GM23248 (cell line): ENCODE results near the gene RPL13. TPM values are rescaled to one million over a fixed set of nuclear protein-coding genes. Genes with fewer than 3 reads are reported as not detected.

Experiments used
- DNase-seq: peaks from one replicate; pipeline ENCODE4 v3.0.0-alpha.2; 2015
- H2AFZ ChIP-seq: fragments of 200-600 bp; sonication (generic); 2 replicates; pipeline ENCODE4 v1.6.1; 2016; ENCODE audit warnings: antibody characterized with exemption
- H3F3A ChIP-seq: fragments of 200-600 bp; sonication (generic); 2 replicates; pipeline ENCODE4 v1.6.1; 2016; ENCODE audit warnings: mild to moderate bottlenecking, antibody characterized with exemption, mixed run types; ENCODE audit not compliant: insufficient read depth
- H3K27ac ChIP-seq: fragments of 200-600 bp; sonication (generic); 2 replicates; pipeline ENCODE4 v1.5.1; 2016; ENCODE audit warnings: mild to moderate bottlenecking
- H3K27me3 ChIP-seq: fragments of 200-600 bp; sonication (generic); replicated peaks from 2 replicates; pipeline ENCODE4 v1.6.1; 2016; ENCODE audit warnings: mild to moderate bottlenecking; ENCODE audit not compliant: insufficient read depth
- H3K36me3 ChIP-seq: fragments of 200-600 bp; sonication (generic); 2 replicates; pipeline ENCODE4 v1.6.1; 2016; ENCODE audit warnings: low read depth, mild to moderate bottlenecking
- H3K4me1 ChIP-seq: fragments of 200-600 bp; sonication (generic); 2 replicates; pipeline ENCODE4 v1.6.1; 2016; ENCODE audit warnings: mild to moderate bottlenecking; ENCODE audit not compliant: insufficient read depth
- H3K4me2 ChIP-seq: fragments of 200-600 bp; sonication (generic); one replicate; pipeline ENCODE4 v1.6.1; 2016; ENCODE audit warnings: mild to moderate bottlenecking; ENCODE audit not compliant: unreplicated experiment
- H3K4me3 ChIP-seq: fragments of 200-600 bp; sonication (generic); 2 replicates; pipeline ENCODE4 v1.5.1; 2016; ENCODE audit warnings: mild to moderate bottlenecking
- H3K79me2 ChIP-seq: fragments of 200-600 bp; sonication (generic); 2 replicates; pipeline ENCODE4 v1.6.1; 2016; ENCODE audit warnings: mild to moderate bottlenecking; ENCODE audit not compliant: insufficient read depth
- H3K9ac ChIP-seq: fragments of 200-600 bp; sonication (generic); 2 replicates; pipeline ENCODE4 v1.6.1; 2016; ENCODE audit warnings: mild to moderate bottlenecking
- H3K9me2 ChIP-seq: fragments of 200-600 bp; sonication (generic); 2 replicates; pipeline ENCODE4 v1.6.1; 2016; ENCODE audit warnings: mixed run types, mild to moderate bottlenecking, moderate library complexity; ENCODE audit not compliant: insufficient read depth
- H3K9me3 ChIP-seq: fragments of 200-600 bp; sonication (generic); one replicate; pipeline ENCODE4 v1.6.1; 2017; ENCODE audit warnings: low read depth
- H4K20me1 ChIP-seq: fragments of 200-600 bp; sonication (generic); 2 replicates; pipeline ENCODE4 v1.6.0; 2016; ENCODE audit not compliant: insufficient read depth
- EZH2 ChIP-seq: fragments of 200-600 bp; sonication (generic); IDR thresholded peaks from 2 replicates; pipeline ENCODE4 v1.6.1; 2018; ENCODE audit warnings: antibody characterized with exemption, mild to moderate bottlenecking; ENCODE audit not compliant: insufficient read depth, poor library complexity, severe bottlenecking
- EZH2phosphoT487 ChIP-seq: fragments of 200-600 bp; sonication (generic); IDR thresholded peaks from 2 replicates; pipeline ENCODE4 v1.6.1; 2018; ENCODE audit warnings: antibody characterized with exemption, moderate library complexity, mild to moderate bottlenecking, low read depth; ENCODE audit not compliant: insufficient read depth
- WGBS, 2 experiments: methylation state at CpG; one replicate each; pipeline ENCODE4 v1.1.6; 2015 to 2017; ENCODE audit warnings: low lambda C conversion rate in 2 of 2, low coverage in 1 of 2; ENCODE audit errors: missing lambda C conversion rate in 2 of 2; 5-methylcytosine and 5-hydroxymethylcytosine counted together
- in situ Hi-C: fragments of 300-500 bp; cut with MboI; formaldehyde crosslinking; loops from 2 replicates; pipeline ENCODE4 v1.15.0; 2020
- polyA plus RNA-seq: library from polyadenylated mRNA; unstranded; fragments of >200 nt; fragmentation: Nextera tagmentation; extraction: Ambion mirVana; gene quantifications from 2 replicates; pipeline ENCODE4 v1.2.1, GENCODE V29; 2016
- total RNA-seq: library from RNA; depleted of rRNA; stranded (reverse); fragments of >200 nt; shearing (Covaris generic); gene quantifications from 2 replicates; pipeline ENCODE4 v1.2.3, GENCODE V29; 2014

RPL13 gene
- total and polyA plus RNA-seq, 2 experiments from 2014 or later: 1,418 to 3,580 TPM

DNA sequence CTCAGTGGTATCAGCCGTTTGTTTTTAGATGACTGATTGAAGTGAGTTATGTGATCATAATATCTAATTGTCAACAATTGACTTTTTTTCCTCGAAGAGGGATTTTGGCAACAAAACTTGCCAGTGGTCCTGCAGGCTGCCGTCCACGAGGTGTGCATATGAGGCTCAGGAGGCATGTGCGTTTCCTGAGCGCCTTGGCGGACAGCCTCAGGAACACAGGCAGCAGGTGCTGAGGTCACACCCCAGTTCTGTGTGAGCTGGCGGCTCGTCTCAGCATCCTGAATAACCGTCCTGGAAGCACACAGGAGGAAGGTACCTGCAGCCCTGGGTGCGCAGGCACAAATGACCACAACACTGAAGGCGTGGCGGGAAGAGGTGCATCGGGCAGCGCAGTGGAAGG is 40.6 kb upstream of the RPL13 start:
- Histone ChIP-seq H3K27ac (no peak overlapping the region), H3K27me3 (no peaks in the 10 kb centered on the region), H3F3A (no peaks in the 10 kb centered on the region), H3K4me3 (no peak overlapping the region), H3K9me2 (no peaks in the 10 kb centered on the region), H3K79me2 (peaks cover 84% of the 10 kb centered on the region), H3K9me3 (no peaks in the 10 kb centered on the region), H2AFZ (no peak overlapping the region), H3K36me3 (peaks cover 38% of the 10 kb centered on the region; the same call in 1 of the 2 replicates), H3K4me1 (no peaks in the 10 kb centered on the region), H4K20me1 (no peaks in the 10 kb centered on the region), H3K4me2 (no peak overlapping the region), H3K9ac (no peak overlapping the region)
- 94 to 95% methylated on average over 15 of the region's 15 CpGs for WGBS, 2 experiments
- DNase-seq: no peak
- TF ChIP-seq EZH2 (no peak), EZH2phosphoT487 (no peak)
- in situ Hi-C loops: no loop called here

DNA sequence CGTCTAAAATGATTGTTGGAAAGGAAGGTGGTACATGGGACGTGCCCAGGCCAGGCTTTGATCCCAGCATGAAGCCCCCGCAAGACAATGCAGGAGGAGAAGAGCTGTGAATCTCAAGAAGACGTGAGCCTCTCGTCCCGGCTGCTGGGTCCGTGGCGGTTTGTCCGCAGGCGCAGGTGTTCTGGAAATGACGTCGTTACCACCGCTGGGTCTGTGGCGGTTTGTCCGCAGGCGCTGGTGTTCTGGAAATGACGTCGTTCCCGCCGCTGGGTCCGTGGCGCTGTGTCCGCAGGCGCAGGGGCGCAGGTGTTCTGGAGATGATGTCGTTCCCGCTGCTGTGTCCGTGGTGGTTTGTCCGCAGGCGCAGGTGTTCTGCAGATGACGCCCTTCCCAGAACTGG is 38.2 kb upstream of the RPL13 start:
- Histone ChIP-seq H3K27me3 (no peaks in the 10 kb centered on the region), H3K9me2 (no peaks in the 10 kb centered on the region), H3K9me3 (no peaks in the 10 kb centered on the region), H3K79me2 (peaks cover 71% of the 10 kb centered on the region), H3F3A (no peaks in the 10 kb centered on the region), H3K4me2 (no peak overlapping the region), H3K36me3 (peaks cover 40% of the 10 kb centered on the region), H3K4me3 (no peak overlapping the region), H3K27ac (no peak overlapping the region), H3K9ac (no peak overlapping the region), H3K4me1 (no peaks in the 10 kb centered on the region), H4K20me1 (no peaks in the 10 kb centered on the region), H2AFZ (no peak overlapping the region)
- 92 to 93% methylated on average over 29 to 31 of the region's 31 CpGs for WGBS, 2 experiments
- in situ Hi-C loops: no loop called here
- no peak for DNase-seq
- TF ChIP-seq EZH2phosphoT487 (no peak), EZH2 (no peak)

DNA sequence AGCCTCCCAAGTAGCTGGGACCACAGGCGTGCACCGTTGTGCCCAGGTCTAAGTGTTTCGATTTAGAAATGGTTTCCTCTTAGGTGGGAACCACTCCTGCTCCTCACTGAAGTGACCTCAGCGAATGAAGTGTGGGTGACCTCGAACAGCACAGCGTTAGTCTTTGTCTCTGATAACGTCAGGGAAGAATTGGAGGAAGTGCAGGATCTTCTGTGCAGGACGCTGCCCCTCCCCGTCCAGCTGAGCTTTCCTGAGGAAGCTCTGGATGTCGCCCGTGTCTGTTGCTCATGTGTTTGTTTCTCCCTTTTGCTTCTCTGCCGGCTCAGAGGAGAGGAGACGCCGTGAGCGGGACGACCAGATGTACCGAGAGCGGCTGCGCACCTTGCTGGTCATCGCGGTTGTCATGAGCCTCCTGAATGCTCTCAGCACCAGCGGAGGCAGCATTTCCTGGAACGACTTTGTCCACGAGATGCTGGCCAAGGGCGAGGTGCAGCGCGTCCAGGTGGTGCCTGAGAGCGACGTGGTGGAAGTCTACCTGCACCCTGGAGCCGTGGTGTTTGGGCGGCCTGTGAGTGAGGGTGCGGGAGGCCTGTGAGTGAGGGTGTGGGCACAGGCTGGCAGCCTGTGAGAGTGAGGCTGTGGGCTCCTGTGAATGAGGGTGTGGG is 36.7 kb upstream of the RPL13 start:
- H3K9ac ChIP-seq: no peak overlapping the region
- H3K27me3 ChIP-seq: no peaks in the 10 kb centered on the region
- no peaks in the 10 kb centered on the region for H3K9me3 ChIP-seq
- H3K9me2 ChIP-seq: no peaks in the 10 kb centered on the region
- in situ Hi-C loops: no loop called here
- H4K20me1 ChIP-seq: no peaks in the 10 kb centered on the region
- peaks cover 61% of the 10 kb centered on the region for H3K79me2 ChIP-seq
- H3K4me2 ChIP-seq: no peak overlapping the region
- H3K36me3 ChIP-seq: peaks cover 33% of the 10 kb centered on the region
- WGBS, 2 experiments: 94 to 95% methylated on average over 32 of the region's 32 CpGs
- no peak for DNase-seq
- no peak for TF ChIP-seq EZH2phosphoT487
- TF ChIP-seq EZH2: no peak
- no peaks in the 10 kb centered on the region for H3K4me1 ChIP-seq
- no peaks in the 10 kb centered on the region for H3F3A ChIP-seq
- H2AFZ ChIP-seq: no peak overlapping the region
- H3K4me3 ChIP-seq: no peak overlapping the region
- H3K27ac ChIP-seq: no peak overlapping the region

DNA sequence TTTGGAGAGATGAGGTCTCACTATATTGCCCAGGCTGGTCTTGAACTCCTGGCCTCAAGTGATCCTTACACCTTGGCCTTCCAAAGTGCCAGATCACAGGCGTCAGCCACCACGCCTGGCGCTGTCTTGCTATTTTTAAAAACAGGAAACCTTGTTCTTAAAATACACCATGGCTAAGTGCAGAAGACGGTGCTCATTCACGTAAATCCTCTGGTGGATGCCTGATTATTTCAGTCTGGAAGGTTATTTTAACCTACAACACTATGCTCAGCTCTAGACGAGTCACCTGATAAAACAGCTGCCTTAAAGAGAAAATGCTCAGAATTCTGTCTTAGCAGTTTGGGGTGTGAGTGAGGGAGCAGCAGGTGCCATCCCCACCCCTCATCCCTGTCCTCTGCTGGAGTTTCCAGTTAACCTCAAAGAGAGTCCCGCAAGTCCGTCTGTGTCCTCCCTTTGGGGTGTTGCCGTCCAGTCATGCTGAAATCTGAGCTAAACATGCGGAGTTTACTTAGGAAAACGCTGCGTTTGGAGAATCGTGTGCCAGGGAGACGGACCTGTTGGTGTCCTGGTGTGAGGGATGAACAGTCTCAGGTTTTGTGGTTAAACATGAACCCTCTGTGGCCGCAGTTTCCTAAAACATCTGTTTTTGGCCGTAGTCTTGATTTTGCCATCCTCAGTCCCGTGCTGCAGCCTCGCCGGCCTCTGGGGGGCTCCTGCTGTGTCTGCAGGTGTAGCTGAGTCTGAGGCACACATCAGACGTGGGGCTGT is 35.2 kb upstream of the RPL13 start:
- in situ Hi-C loops: no loop called here
- no peaks in the 10 kb centered on the region for H3K9me3 ChIP-seq
- H3K27ac ChIP-seq: no peak overlapping the region
- H2AFZ ChIP-seq: no peak overlapping the region
- H3K9me2 ChIP-seq: no peaks in the 10 kb centered on the region
- no peak for DNase-seq
- H3K36me3 ChIP-seq: peaks cover 42% of the 10 kb centered on the region
- WGBS, 2 experiments: 90 to 91% methylated on average over 20 of the region's 20 CpGs
- H3F3A ChIP-seq: no peaks in the 10 kb centered on the region
- H3K4me2 ChIP-seq: no peak overlapping the region
- H3K79me2 ChIP-seq: peaks cover 51% of the 10 kb centered on the region
- no peak for TF ChIP-seq EZH2phosphoT487
- no peak for TF ChIP-seq EZH2
- no peaks in the 10 kb centered on the region for H3K27me3 ChIP-seq
- H3K4me1 ChIP-seq: no peaks in the 10 kb centered on the region
- H3K9ac ChIP-seq: no peak overlapping the region
- no peaks in the 10 kb centered on the region for H4K20me1 ChIP-seq
- no peak overlapping the region for H3K4me3 ChIP-seq
